Neutrophil (primary cell): ENCODE measurements around the gene ITPRIP.
A peak's percentile ranks its signal among the peaks of the same experiment; 100 is the strongest.

Experiments used
- H3K27ac ChIP-seq: fragments of 200-600 bp; sonication (generic); 2 replicates; pipeline ENCODE4 v1.5.1; 2016; ENCODE audit warnings: mild to moderate bottlenecking, moderate library complexity
- H3K27me3 ChIP-seq: fragments of 200-600 bp; sonication (generic); 2 replicates; pipeline ENCODE4 v1.6.0; 2016; ENCODE audit warnings: mild to moderate bottlenecking
- H3K36me3 ChIP-seq: fragments of 200-600 bp; sonication (generic); 2 replicates; pipeline ENCODE4 v1.5.1; 2017
- H3K4me1 ChIP-seq, 2 experiments: fragments of 200-600 bp in 1 of 2; sonication (generic) in 1 of 2; 1 replicate in 1 of 2; 2 replicates in 1 of 2; pipeline versions ENCODE4 v1.5.1 to v1.6.1; 2013 to 2016; ENCODE audit warnings: low read depth in 1 of 2, low read length in 1 of 2, mild to moderate bottlenecking in 1 of 2, moderate library complexity in 1 of 2; ENCODE audit not compliant: control insufficient read depth in 1 of 2, insufficient read depth in 1 of 2
- H3K4me3 ChIP-seq, 2 experiments: fragments of 200-600 bp in 1 of 2; sonication (generic) in 1 of 2; 1 replicate in 1 of 2; 2 replicates in 1 of 2; pipeline ENCODE4 v1.5.1; 2013 to 2016; ENCODE audit warnings: low read depth in 1 of 2, low read length in 1 of 2, mild to moderate bottlenecking in 1 of 2, moderate library complexity in 1 of 2
- H3K9me3 ChIP-seq: fragments of 200-600 bp; sonication (generic); 2 replicates; pipeline ENCODE4 v1.5.1; 2016
- CTCF ChIP-seq: fragments of 200-600 bp; sonication (generic); IDR thresholded peaks from 2 replicates; pipeline ENCODE4 v1.5.1; 2016; ENCODE audit warnings: antibody characterized with exemption

ITPRIP gene

GRCh38 chr10:104315486-104315921 is 22.8 kb downstream of the ITPRIP start:
- H3K4me1 ChIP-seq = peaks cover 54 to 82% of the 10 kb centered on the region in 2 experiments
- H3K27ac ChIP-seq = peak overlapping the region; percentile 99
- H3K9me3 ChIP-seq = no peaks in the 10 kb centered on the region
- H3K36me3 ChIP-seq = peaks cover 80% of the 10 kb centered on the region
- H3K27me3 ChIP-seq = no peaks in the 10 kb centered on the region
- no peak overlapping the region for H3K4me3 ChIP-seq
- no peak for TF ChIP-seq CTCF

- Histone ChIP-seq H3K9me3 (no peaks in the 10 kb centered on the region), H3K27me3 (no peaks in the 10 kb centered on the region), H3K4me1 (peaks cover 47 to 79% of the 10 kb centered on the region in 2 experiments), H3K36me3 (peaks cover 87% of the 10 kb centered on the region), H3K4me3 (no peak overlapping the region), H3K27ac (peak overlapping the region; percentile 99)
- TF ChIP-seq CTCF = no peak
Measured at GRCh38 chr10:104314591-104315485, 23.4 kb downstream of the ITPRIP start.

GRCh38 chr10:104311184-104311720 is 27.0 kb downstream of the ITPRIP start:
- Histone ChIP-seq H3K27me3 (no peaks in the 10 kb centered on the region), H3K4me1 (peaks cover 25 to 63% of the 10 kb centered on the region in 2 experiments), H3K9me3 (no peaks in the 10 kb centered on the region), H3K36me3 (peaks cover 98% of the 10 kb centered on the region), H3K27ac (peak overlapping the region; percentile 63), H3K4me3 (no peak overlapping the region)
- no peak for TF ChIP-seq CTCF

- Histone ChIP-seq H3K27me3 (no peaks in the 10 kb centered on the region), H3K4me1 (peaks cover 35 to 72% of the 10 kb centered on the region in 2 experiments), H3K27ac (peak overlapping the region; percentile 63), H3K9me3 (no peaks in the 10 kb centered on the region), H3K4me3 (no peak overlapping the region), H3K36me3 (peaks cover 90% of the 10 kb centered on the region)
- no peak for TF ChIP-seq CTCF
Measured at GRCh38 chr10:104309980-104310978, 28.0 kb downstream of the ITPRIP start.

GRCh38 chr10:104308439-104308903 is 29.8 kb downstream of the ITPRIP start:
- Histone ChIP-seq H3K27ac (peak overlapping the region; percentile 72), H3K36me3 (peaks cover 72% of the 10 kb centered on the region), H3K27me3 (no peaks in the 10 kb centered on the region), H3K4me1 (peaks cover 42 to 72% of the 10 kb centered on the region in 2 experiments), H3K4me3 (no peak overlapping the region), H3K9me3 (no peaks in the 10 kb centered on the region)
- no peak for TF ChIP-seq CTCF
